ENCODE data around the gene MAST2.
"Not testable (repeated sequence)": the region's sequence is repeated elsewhere in the genome, so short reads cannot be mapped to it uniquely, and the experiment has no call there.

MAST2 gene

GRCh38 chr1:45857755-45858492, 54.5 kb downstream of the MAST2 start:
- not testable (repeated sequence) for DNase-seq (ENCODE audit: low read depth)

GRCh38 chr1:45859221-45859620, 55.8 kb downstream of the MAST2 start:
- no peak for DNase-seq (ENCODE audit: low read depth)

- DNase-seq (ENCODE audit: low read depth) = no peak
Observed at GRCh38 chr1:45862008-45862407, 58.6 kb downstream of the MAST2 start.

GRCh38 chr1:45863218-45863617, 59.8 kb downstream of the MAST2 start:
- no peak for DNase-seq (ENCODE audit: low read depth)

- no peak for DNase-seq (ENCODE audit: low read depth)
Observed at GRCh38 chr1:45864167-45865106, 61.0 kb downstream of the MAST2 start.

GRCh38 chr1:45867697-45868348, 64.4 kb downstream of the MAST2 start:
- no peak for DNase-seq (ENCODE audit: low read depth)

- no peak for DNase-seq (ENCODE audit: low read depth)
Observed at GRCh38 chr1:45868861-45869260, 65.4 kb downstream of the MAST2 start.

GRCh38 chr1:45870500-45870899, 67.1 kb downstream of the MAST2 start:
- no peak for DNase-seq (ENCODE audit: low read depth)

- not testable (repeated sequence) for DNase-seq (ENCODE audit: low read depth)
Observed at GRCh38 chr1:45872173-45872801, 68.9 kb downstream of the MAST2 start.

- no peak for DNase-seq (ENCODE audit: low read depth)
Observed at GRCh38 chr1:45876000-45876617, 72.7 kb downstream of the MAST2 start.

- no peak for DNase-seq (ENCODE audit: low read depth)
Observed at GRCh38 chr1:45877264-45877663, 73.9 kb downstream of the MAST2 start.

GRCh38 chr1:45879885-45880598, 76.6 kb downstream of the MAST2 start:
- no peak for DNase-seq (ENCODE audit: low read depth)

- DNase-seq (ENCODE audit: low read depth) = no peak
Observed at GRCh38 chr1:45880930-45881329, 77.5 kb downstream of the MAST2 start.

GRCh38 chr1:45883658-45884057, 80.2 kb downstream of the MAST2 start:
- DNase-seq (ENCODE audit: low read depth) = no peak

GRCh38 chr1:45884700-45885099, 81.3 kb downstream of the MAST2 start:
- no peak for DNase-seq (ENCODE audit: low read depth)

- no peak for DNase-seq (ENCODE audit: low read depth)
Observed at GRCh38 chr1:45886229-45886628, 82.8 kb downstream of the MAST2 start.

- no peak for DNase-seq (ENCODE audit: low read depth)
Observed at GRCh38 chr1:45887156-45887842, 83.9 kb downstream of the MAST2 start.

GRCh38 chr1:45890078-45890477, 86.7 kb downstream of the MAST2 start:
- no peak for DNase-seq (ENCODE audit: low read depth)

GRCh38 chr1:45891087-45891486, 87.7 kb downstream of the MAST2 start:
- no peak for DNase-seq (ENCODE audit: low read depth)

- no peak for DNase-seq (ENCODE audit: low read depth)
Observed at GRCh38 chr1:45892068-45892785, 88.8 kb downstream of the MAST2 start.

Data from CMK (cell line).